GM23338 (cell line): ENCODE data around the gene MVB12B. TPM values are rescaled to one million over a fixed set of nuclear protein-coding genes. Genes with fewer than 3 reads are reported as not detected.

Experiments
- ATAC-seq: fragments of 200-7000 bp; cut with Tn5 transposase; 3 replicates; pipeline ENCODE4 v1.9.1; 2020
- DNase-seq: peaks from one replicate; pipeline ENCODE4 v3.0.0-alpha.2; 2015; ENCODE audit warnings: low spot score
- H2AFZ ChIP-seq: fragments of 200-600 bp; sonication (generic); 2 replicates; pipeline ENCODE4 v1.8.0; 2016; ENCODE audit warnings: antibody characterized with exemption, mild to moderate bottlenecking, moderate library complexity
- H3F3A ChIP-seq: fragments of 200-600 bp; sonication (generic); replicated peaks from 2 replicates; pipeline ENCODE4 v1.8.0; 2017; ENCODE audit warnings: antibody characterized with exemption, mixed run types, low read depth
- H3K27ac ChIP-seq: fragments of 200-600 bp; sonication (generic); 2 replicates; pipeline ENCODE4 v1.6.1; 2016; ENCODE audit warnings: low read depth
- H3K27me3 ChIP-seq: fragments of 200-600 bp; sonication (generic); 2 replicates; pipeline ENCODE4 v1.8.0; 2016; ENCODE audit warnings: mild to moderate bottlenecking, mixed run types, moderate library complexity; ENCODE audit not compliant: insufficient read depth
- H3K36me3 ChIP-seq: fragments of 200-600 bp; sonication (generic); 2 replicates; pipeline ENCODE4 v1.8.0; 2016; ENCODE audit warnings: mild to moderate bottlenecking; ENCODE audit not compliant: insufficient read depth
- H3K4me1 ChIP-seq: fragments of 200-600 bp; sonication (generic); 2 replicates; pipeline ENCODE4 v1.8.0; 2016; ENCODE audit warnings: mild to moderate bottlenecking, moderate library complexity; ENCODE audit not compliant: insufficient read depth
- H3K4me2 ChIP-seq: fragments of 200-600 bp; sonication (generic); 2 replicates; pipeline ENCODE4 v1.7.1; 2017; ENCODE audit warnings: mixed run types
- H3K4me3 ChIP-seq: fragments of 200-600 bp; sonication (generic); 2 replicates; pipeline ENCODE4 v1.6.1; 2016; ENCODE audit warnings: mixed run types
- H3K79me2 ChIP-seq: fragments of 200-600 bp; sonication (generic); replicated peaks from 2 replicates; pipeline ENCODE4 v1.8.0; 2017; ENCODE audit warnings: mild to moderate bottlenecking; ENCODE audit not compliant: insufficient read depth
- H3K9me2 ChIP-seq: fragments of 200-600 bp; sonication (generic); 2 replicates; pipeline ENCODE4 v1.8.0; 2017; ENCODE audit not compliant: insufficient read depth
- H4K20me1 ChIP-seq: fragments of 200-600 bp; sonication (generic); replicated peaks from 2 replicates; pipeline ENCODE4 v1.8.0; 2017; ENCODE audit warnings: mild to moderate bottlenecking; ENCODE audit not compliant: insufficient read depth
- H3K27ac Mint-ChIP-seq: 2 replicates; pipeline ENCODE4 v1.8.0; 2020; ENCODE audit warnings: inconsistent platforms, mild to moderate bottlenecking, moderate library complexity, mixed read lengths
- H3K27me3 Mint-ChIP-seq: 3 replicates; pipeline ENCODE4 v1.8.0; 2022; ENCODE audit warnings: low read depth, mild to moderate bottlenecking, moderate library complexity, mixed read lengths, inconsistent platforms; ENCODE audit not compliant: insufficient read depth, poor library complexity
- H3K36me3 Mint-ChIP-seq: 3 replicates; pipeline ENCODE4 v1.8.0; 2021; ENCODE audit warnings: low read depth, mild to moderate bottlenecking, inconsistent platforms, moderate library complexity, mixed read lengths
- H3K4me1 Mint-ChIP-seq: 3 replicates; pipeline ENCODE4 v1.8.0; 2020; ENCODE audit warnings: mild to moderate bottlenecking, inconsistent platforms, mixed read lengths
- H3K4me3 Mint-ChIP-seq: 3 replicates; pipeline ENCODE4 v1.8.0; 2021; ENCODE audit warnings: moderate library complexity, mild to moderate bottlenecking, inconsistent platforms, mixed read lengths
- H3K9me3 Mint-ChIP-seq: 3 replicates; pipeline ENCODE4 v1.8.0; 2020; ENCODE audit warnings: moderate library complexity, mild to moderate bottlenecking, inconsistent platforms, mixed read lengths
- CTCF ChIP-seq, 2 experiments: fragments of 200-600 bp in 1 of 2; sonication (generic) in 1 of 2; conservative IDR thresholded peaks; 2 replicates each; pipeline versions ENCODE4 v1.5.1 to v1.6.1; 2016 to 2017; ENCODE audit warnings: antibody characterized with exemption in 2 of 2, low read depth in 2 of 2, mild to moderate bottlenecking in 2 of 2, moderate library complexity in 1 of 2
- EZH2 ChIP-seq: fragments of 200-600 bp; sonication (generic); IDR thresholded peaks from one replicate; pipeline ENCODE4 v1.8.0; 2017; ENCODE audit warnings: antibody characterized with exemption, mild to moderate bottlenecking, low read depth; ENCODE audit not compliant: unreplicated experiment
- NANOG ChIP-seq: IDR thresholded peaks from 2 replicates; pipeline ENCODE4 v1.6.1; 2016; ENCODE audit warnings: antibody characterized with exemption, borderline replicate concordance
- ZNF331 ChIP-seq: fragments of 250-450 bp; sonication (Bioruptor Pico); IDR thresholded peaks from 2 replicates; pipeline ENCODE4 v1.5.0; 2020; ENCODE audit warnings: low read depth, mild to moderate bottlenecking, moderate library complexity
- ZNF462 ChIP-seq: fragments of 250-450 bp; sonication (Bioruptor Pico); IDR thresholded peaks from 2 replicates; pipeline ENCODE4 v1.5.0; 2020; ENCODE audit warnings: mild to moderate bottlenecking, moderate library complexity
- polyA plus RNA-seq: library from polyadenylated mRNA; unstranded; fragments of >200 nt; fragmentation: Nextera tagmentation; extraction: Ambion mirVana; gene quantifications from 2 replicates; pipeline ENCODE4 v1.2.1, GENCODE V29; 2016
- total RNA-seq: library from RNA; depleted of rRNA; stranded (reverse); fragments of >200 nt; shearing (Covaris generic); gene quantifications from 2 replicates; pipeline ENCODE4 v1.2.3, GENCODE V29; 2014

MVB12B gene
- total and polyA plus RNA-seq, 2 experiments from 2014 or later, result 1.9 to 6.6 TPM

- Histone ChIP-seq H3K9me2 (no peaks in the 10 kb centered on the region), H3K4me1 (no peaks in the 10 kb centered on the region), H3K36me3 (no peaks in the 10 kb centered on the region), H3K79me2 (no peaks in the 10 kb centered on the region), H3K27ac (no peak overlapping the region), H3K27me3 (no peaks in the 10 kb centered on the region), H3K4me3 (no peak overlapping the region), H4K20me1 (no peaks in the 10 kb centered on the region), H3F3A (no peaks in the 10 kb centered on the region), H3K4me2 (no peak overlapping the region), H2AFZ (no peak overlapping the region)
- no peaks in the 10 kb centered on the region for H3K9me3 Mint-ChIP-seq
- peaks cover under 1% of the 10 kb centered on the region for H3K27me3 Mint-ChIP-seq
- TF ChIP-seq EZH2, result no peak
- no peak for TF ChIP-seq ZNF331
- no peak for TF ChIP-seq CTCF (conservative IDR thresholded peaks at IDR 0.05; ENCODE audit: low read depth in 2 of 2)
- TF ChIP-seq ZNF462, result no peak
- no peak for TF ChIP-seq NANOG
- DNase-seq (no peak), ATAC-seq (no peak)
- no peak overlapping the region; the same call in 1 of the 2 replicates for H3K27ac Mint-ChIP-seq
- no peaks in the 10 kb centered on the region for H3K36me3 Mint-ChIP-seq
- H3K4me3 Mint-ChIP-seq, result no peak overlapping the region
- peaks cover 12% of the 10 kb centered on the region for H3K4me1 Mint-ChIP-seq
Measured at GRCh38 chr9:126453156-126453963, 126.7 kb downstream of the MVB12B start.
